PC-3 (cell line): ENCODE data around the gene NAT9.

Experiments
- CTCF ChIP-seq: fragments of 300-600 bp; sonication (generic); conservative IDR thresholded peaks from 2 replicates; pipeline ENCODE4 v1.5.1; 2017; ENCODE audit warnings: antibody characterized with exemption, low read depth, mild to moderate bottlenecking, low read length
- EZH2 ChIP-seq: fragments of 300-600 bp; sonication (generic); IDR thresholded peaks from one replicate; pipeline ENCODE4 v1.6.1; 2017; ENCODE audit warnings: antibody characterized with exemption, mild to moderate bottlenecking, low read length; ENCODE audit not compliant: unreplicated experiment
- EZH2phosphoT487 ChIP-seq: fragments of 300-600 bp; sonication (generic); IDR thresholded peaks from 2 replicates; pipeline ENCODE4 v1.6.1; 2018; ENCODE audit warnings: mild to moderate bottlenecking, antibody characterized with exemption, low read length, borderline replicate concordance

GRCh38 chr17:74746376-74746775 lies 29.8 kb downstream of the NAT9 start:
- TF ChIP-seq CTCF (no peak), EZH2 (no peak), EZH2phosphoT487 (no peak)
